PFSK-1 (cell line): Measurements from ENCODE around the gene CDK19.

Source experiments
- FOXP2 ChIP-seq: optimal IDR thresholded peaks from 2 replicates; pipeline ENCODE3; 2011; ENCODE audit warnings: borderline replicate concordance, control low read depth, inconsistent platforms; ENCODE audit not compliant: insufficient read depth; ENCODE audit errors: extremely low read length, extremely low read depth
- POLR2AphosphoS5 ChIP-seq: IDR thresholded peaks from 2 replicates; pipeline ENCODE4 v1.6.1; 2012; ENCODE audit warnings: low read depth, mild to moderate bottlenecking, control low read depth, low read length, moderate library complexity
- REST ChIP-seq, 2 experiments: IDR thresholded peaks; 2 replicates each; pipeline versions ENCODE4 v1.6.1 to v1.8.0; 2011 to 2012; ENCODE audit warnings: low read depth in 2 of 2, low read length in 2 of 2, control low read depth in 1 of 2, inconsistent platforms in 1 of 2, mild to moderate bottlenecking in 1 of 2, moderate library complexity in 1 of 2; ENCODE audit not compliant: insufficient read depth in 1 of 2
- SIN3A ChIP-seq: IDR thresholded peaks from 2 replicates; pipeline ENCODE4 v1.6.1; 2012; ENCODE audit warnings: mild to moderate bottlenecking, low read length, moderate library complexity, borderline replicate concordance; ENCODE audit not compliant: insufficient read depth
- TAF1 ChIP-seq: IDR thresholded peaks from 2 replicates; pipeline ENCODE4 v1.6.1; 2012; ENCODE audit warnings: low read length, control low read depth, borderline replicate concordance; ENCODE audit not compliant: insufficient read depth

Gene CDK19

DNA sequence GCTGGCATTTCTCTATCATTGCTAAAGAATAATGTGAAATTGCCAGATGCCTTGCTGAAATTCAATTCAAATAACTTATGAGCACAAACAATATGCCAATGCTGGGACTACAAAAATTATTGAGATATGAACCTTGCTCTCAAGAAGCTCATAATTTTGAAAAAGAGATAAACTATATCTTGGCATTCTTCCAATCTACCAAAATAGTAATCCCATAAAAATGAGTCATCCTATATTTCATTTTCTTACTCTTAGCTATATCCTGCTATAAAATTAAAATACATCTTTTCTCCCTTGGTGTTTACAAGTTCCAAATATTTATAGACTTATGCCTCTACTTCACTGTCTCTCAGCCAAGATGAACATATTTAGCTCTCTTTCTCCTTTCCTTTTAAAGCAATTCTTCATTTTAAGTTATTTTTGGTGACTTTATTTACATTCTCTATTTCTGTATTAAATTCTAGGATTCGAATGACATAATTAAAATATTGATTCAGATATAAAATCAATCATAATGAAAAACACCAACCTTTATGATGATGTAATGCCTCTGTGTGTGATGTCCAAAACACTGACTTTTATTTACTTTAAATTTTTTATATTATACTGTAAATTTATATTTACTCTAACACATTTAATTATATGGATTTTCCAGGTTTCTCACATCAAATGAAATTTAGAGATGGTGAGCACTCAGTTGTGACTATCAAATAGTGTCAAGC lies 152.6 kb downstream of the CDK19 start:
- no peak for TF ChIP-seq FOXP2
- no peak for TF ChIP-seq REST (IDR thresholded peaks at IDR 0.05; ENCODE audit: insufficient read depth in 1 of 2, low read depth in 2 of 2, low read length in 2 of 2)
- no peak for TF ChIP-seq SIN3A
- no peak for TF ChIP-seq POLR2AphosphoS5
- TF ChIP-seq TAF1 = no peak

DNA sequence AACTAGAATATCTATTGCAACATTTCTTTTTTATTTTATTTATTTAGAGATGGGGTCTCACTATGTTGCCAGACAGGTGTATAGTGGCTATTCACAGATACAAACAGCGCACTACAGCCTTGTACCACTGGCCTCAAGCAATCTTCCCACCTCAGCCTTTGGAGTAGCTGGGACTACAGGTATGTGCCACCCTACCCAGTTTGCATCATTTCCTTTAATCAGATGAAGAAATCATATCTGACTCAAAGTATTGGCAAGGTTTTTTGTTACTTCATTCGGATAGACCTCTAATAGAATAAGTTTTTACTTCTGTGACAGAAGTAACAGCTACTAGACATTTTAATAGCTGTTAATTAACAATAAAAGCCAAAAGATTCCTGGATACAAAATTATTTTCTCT lies 153.9 kb downstream of the CDK19 start:
- TF ChIP-seq TAF1 (no peak), POLR2AphosphoS5 (no peak), REST (IDR thresholded peaks at IDR 0.05; ENCODE audit: insufficient read depth in 1 of 2, low read depth in 2 of 2, low read length in 2 of 2) (no peak), SIN3A (no peak), FOXP2 (no peak)

GRCh38 chr6:110660066-110660655 lies 155.1 kb downstream of the CDK19 start:
- no peak for TF ChIP-seq SIN3A
- no peak for TF ChIP-seq TAF1
- no peak for TF ChIP-seq POLR2AphosphoS5
- no peak for TF ChIP-seq REST (IDR thresholded peaks at IDR 0.05; ENCODE audit: insufficient read depth in 1 of 2, low read depth in 2 of 2, low read length in 2 of 2)
- no peak for TF ChIP-seq FOXP2

DNA sequence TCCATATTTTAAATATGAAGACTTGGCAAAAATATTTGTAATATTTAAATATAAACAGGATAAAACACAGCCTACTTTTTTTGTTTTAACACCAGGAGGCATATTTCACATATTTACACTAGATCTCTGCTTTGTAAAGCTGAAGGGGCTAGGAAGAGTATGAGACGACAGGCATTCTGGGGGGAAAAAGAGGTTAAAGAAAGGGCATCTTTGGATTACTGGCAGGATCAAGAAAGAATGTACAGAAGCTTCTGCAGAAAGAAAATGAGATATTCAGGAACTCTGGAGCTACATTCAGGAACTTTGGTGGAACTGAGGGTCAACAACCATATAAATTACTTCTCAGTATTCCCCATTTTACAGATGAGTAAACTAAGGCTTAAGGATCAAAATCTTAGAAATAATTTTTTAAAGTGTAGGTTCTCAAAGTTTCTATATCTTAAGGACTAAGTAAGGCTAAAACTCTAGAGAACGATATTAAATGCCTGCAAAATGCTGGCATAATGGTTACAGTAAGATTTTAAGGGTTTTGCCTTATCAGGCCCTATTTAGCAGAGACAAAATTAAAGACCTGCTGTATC lies 156.5 kb downstream of the CDK19 start:
- TF ChIP-seq FOXP2 (no peak), REST (IDR thresholded peaks at IDR 0.05; ENCODE audit: insufficient read depth in 1 of 2, low read depth in 2 of 2, low read length in 2 of 2) (no peak), SIN3A (no peak), POLR2AphosphoS5 (no peak), TAF1 (no peak)
